Measurements from ENCODE around the gene SLC6A18. TPM values are rescaled to one million over a fixed set of nuclear protein-coding genes. Genes with fewer than 3 reads are reported as not detected.

The SLC6A18 gene
- total and polyA plus RNA-seq, 9 of the 15 experiments (the other 6 are each of a cell fraction or from before 2014, with no cell fraction given), result not detected

DNA sequence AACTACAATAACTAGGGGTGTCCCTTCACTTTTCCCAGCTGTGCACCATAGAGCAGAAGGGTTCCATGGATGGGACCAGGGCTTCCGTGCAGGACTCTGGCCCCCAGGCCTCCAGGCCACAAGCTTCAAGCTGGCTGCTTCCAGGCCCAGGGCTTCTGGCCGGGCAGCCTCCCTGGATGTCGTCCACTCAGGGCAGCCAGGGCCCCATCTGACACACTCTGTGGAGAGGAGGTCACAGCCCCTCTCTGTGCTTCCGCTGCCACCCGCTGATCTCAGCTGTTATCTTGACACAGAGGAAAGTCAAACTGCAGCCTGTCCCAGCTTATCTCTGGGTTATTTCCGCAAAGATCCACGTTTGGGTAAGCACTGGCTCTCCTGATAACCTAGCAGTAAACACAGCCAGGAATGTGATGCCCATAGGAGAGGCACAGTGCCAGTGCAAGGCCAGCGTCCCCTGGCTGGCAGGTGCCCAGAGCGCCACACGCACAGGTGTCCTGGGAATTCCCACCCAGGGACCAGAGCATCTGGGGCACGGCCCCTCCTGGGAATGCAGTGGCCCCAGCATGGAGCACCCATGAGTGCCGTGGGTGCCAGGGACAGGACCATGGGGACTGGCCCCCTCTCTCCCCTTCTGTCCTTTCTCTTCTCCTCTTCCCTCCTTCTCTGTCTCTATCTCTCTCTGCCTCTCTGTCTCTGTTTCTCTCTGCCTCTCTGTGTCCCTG lies 39.4 kb upstream of the SLC6A18 start (continued):
- TF ChIP-seq ZNF239 (CRISPR knock-in tag; IDR thresholded peaks at IDR 0.05), result peak; percentile 71; the same call in 1 of the 2 replicates
- TF ChIP-seq TCF7L2 (IDR thresholded peaks at IDR 0.05; ENCODE audit: low read depth, low read length), result no peak
- peak; percentile 80 for TF ChIP-seq ELF2 (CRISPR knock-in tag; IDR thresholded peaks at IDR 0.05)
- TF ChIP-seq CHD1 (IDR thresholded peaks at IDR 0.05; ENCODE audit: low read length), result no peak
- TF ChIP-seq, protein P1, sequence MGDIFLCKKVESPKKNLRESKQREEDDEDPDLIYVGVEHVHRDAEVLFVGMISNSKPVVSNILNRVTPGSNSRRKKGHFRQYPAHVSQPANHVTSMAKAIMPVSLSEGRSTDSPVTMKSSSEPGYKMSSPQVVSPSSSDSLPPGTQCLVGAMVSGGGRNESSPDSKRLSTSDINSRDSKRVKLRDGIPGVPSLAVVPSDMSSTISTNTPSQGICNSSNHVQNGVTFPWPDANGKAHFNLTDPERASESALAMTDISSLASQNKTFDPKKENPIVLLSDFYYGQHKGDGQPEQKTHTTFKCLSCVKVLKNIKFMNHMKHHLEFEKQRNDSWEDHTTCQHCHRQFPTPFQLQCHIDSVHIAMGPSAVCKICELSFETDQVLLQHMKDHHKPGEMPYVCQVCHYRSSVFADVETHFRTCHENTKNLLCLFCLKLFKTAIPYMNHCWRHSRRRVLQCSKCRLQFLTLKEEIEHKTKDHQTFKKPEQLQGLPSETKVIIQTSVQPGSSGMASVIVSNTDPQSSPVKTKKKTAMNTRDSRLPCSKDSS (IDR thresholded peaks at IDR 0.05; ENCODE audit: low read depth, partially characterized antibody), result no peak
- no peak for TF ChIP-seq PTTG1 (tag; IDR thresholded peaks at IDR 0.05; ENCODE audit: low read depth)
- TF ChIP-seq, protein P2, sequence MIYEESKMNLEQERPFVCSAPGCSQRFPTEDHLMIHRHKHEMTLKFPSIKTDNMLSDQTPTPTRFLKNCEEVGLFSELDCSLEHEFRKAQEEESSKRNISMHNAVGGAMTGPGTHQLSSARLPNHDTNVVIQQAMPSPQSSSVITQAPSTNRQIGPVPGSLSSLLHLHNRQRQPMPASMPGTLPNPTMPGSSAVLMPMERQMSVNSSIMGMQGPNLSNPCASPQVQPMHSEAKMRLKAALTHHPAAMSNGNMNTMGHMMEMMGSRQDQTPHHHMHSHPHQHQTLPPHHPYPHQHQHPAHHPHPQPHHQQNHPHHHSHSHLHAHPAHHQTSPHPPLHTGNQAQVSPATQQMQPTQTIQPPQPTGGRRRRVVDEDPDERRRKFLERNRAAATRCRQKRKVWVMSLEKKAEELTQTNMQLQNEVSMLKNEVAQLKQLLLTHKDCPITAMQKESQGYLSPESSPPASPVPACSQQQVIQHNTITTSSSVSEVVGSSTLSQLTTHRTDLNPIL (CRISPR knock-in tag; IDR thresholded peaks at IDR 0.05), result no peak
- TF ChIP-seq ZNF696 (CRISPR knock-in tag; conservative IDR thresholded peaks at IDR 0.05), result no peak
- no peak for TF ChIP-seq PCBP1 (IDR thresholded peaks at IDR 0.05; ENCODE audit: low read depth, low read length, poor library complexity, severe bottlenecking)
- no peak for TF ChIP-seq NCOA4 (IDR thresholded peaks at IDR 0.05; ENCODE audit: partially characterized antibody)
- TF ChIP-seq, protein P3, sequence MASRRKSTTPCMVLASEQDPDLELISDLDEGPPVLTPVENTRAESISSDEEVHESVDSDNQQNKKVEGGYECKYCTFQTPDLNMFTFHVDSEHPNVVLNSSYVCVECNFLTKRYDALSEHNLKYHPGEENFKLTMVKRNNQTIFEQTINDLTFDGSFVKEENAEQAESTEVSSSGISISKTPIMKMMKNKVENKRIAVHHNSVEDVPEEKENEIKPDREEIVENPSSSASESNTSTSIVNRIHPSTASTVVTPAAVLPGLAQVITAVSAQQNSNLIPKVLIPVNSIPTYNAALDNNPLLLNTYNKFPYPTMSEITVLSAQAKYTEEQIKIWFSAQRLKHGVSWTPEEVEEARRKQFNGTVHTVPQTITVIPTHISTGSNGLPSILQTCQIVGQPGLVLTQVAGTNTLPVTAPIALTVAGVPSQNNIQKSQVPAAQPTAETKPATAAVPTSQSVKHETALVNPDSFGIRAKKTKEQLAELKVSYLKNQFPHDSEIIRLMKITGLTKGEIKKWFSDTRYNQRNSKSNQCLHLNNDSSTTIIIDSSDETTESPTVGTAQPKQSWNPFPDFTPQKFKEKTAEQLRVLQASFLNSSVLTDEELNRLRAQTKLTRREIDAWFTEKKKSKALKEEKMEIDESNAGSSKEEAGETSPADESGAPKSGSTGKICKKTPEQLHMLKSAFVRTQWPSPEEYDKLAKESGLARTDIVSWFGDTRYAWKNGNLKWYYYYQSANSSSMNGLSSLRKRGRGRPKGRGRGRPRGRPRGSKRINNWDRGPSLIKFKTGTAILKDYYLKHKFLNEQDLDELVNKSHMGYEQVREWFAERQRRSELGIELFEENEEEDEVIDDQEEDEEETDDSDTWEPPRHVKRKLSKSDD (conservative IDR thresholded peaks at IDR 0.05; ENCODE audit: low read length), result no peak
- TF ChIP-seq ZNF584 (CRISPR knock-in tag; IDR thresholded peaks at IDR 0.05; ENCODE audit: low read depth), result peak; percentile 90; the same call in 1 of the 2 replicates
- no peak for TF ChIP-seq ZNF431 (CRISPR knock-in tag; IDR thresholded peaks at IDR 0.05)
- TF ChIP-seq, protein P4, sequence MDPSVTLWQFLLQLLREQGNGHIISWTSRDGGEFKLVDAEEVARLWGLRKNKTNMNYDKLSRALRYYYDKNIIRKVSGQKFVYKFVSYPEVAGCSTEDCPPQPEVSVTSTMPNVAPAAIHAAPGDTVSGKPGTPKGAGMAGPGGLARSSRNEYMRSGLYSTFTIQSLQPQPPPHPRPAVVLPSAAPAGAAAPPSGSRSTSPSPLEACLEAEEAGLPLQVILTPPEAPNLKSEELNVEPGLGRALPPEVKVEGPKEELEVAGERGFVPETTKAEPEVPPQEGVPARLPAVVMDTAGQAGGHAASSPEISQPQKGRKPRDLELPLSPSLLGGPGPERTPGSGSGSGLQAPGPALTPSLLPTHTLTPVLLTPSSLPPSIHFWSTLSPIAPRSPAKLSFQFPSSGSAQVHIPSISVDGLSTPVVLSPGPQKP (CRISPR knock-in tag; IDR thresholded peaks at IDR 0.05), result no peak
- TF ChIP-seq ZNF436 (CRISPR knock-in tag; IDR thresholded peaks at IDR 0.05), result no peak
- TF ChIP-seq RB1 (IDR thresholded peaks at IDR 0.05; ENCODE audit: low read depth), result 0 out of 2 replicates have a peak, but pooled peaks have one; percentile 23
- TF ChIP-seq, protein P5, sequence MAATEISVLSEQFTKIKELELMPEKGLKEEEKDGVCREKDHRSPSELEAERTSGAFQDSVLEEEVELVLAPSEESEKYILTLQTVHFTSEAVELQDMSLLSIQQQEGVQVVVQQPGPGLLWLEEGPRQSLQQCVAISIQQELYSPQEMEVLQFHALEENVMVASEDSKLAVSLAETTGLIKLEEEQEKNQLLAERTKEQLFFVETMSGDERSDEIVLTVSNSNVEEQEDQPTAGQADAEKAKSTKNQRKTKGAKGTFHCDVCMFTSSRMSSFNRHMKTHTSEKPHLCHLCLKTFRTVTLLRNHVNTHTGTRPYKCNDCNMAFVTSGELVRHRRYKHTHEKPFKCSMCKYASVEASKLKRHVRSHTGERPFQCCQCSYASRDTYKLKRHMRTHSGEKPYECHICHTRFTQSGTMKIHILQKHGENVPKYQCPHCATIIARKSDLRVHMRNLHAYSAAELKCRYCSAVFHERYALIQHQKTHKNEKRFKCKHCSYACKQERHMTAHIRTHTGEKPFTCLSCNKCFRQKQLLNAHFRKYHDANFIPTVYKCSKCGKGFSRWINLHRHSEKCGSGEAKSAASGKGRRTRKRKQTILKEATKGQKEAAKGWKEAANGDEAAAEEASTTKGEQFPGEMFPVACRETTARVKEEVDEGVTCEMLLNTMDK (IDR thresholded peaks at IDR 0.05; ENCODE audit: borderline replicate concordance, insufficient read depth, low read depth, low read length, poor library complexity, severe bottlenecking), result no peak
- TF ChIP-seq SUPT5H (IDR thresholded peaks at IDR 0.05), result no peak
- TF ChIP-seq RBM39 (optimal IDR thresholded peaks at IDR 0.05; ENCODE audit: low read depth, low read length), result no peak

Data from K562 (cell line).